A549 (cell line): ENCODE results near the gene GGA1. TPM values are rescaled to one million over a fixed set of nuclear protein-coding genes. Genes with fewer than 3 reads are reported as not detected.

ENCODE experiments used
- ATAC-seq, 2 experiments: fragments of 200-7000 bp in 1 of 2; fragments of >200 bp in 1 of 2; cut with Nextera tagmentation in 1 of 2; cut with Tn5 transposase in 1 of 2; 3 replicates each; pipeline versions ENCODE4 v1.8.0 to v1.9.1; 2018 to 2020; ENCODE audit warnings: mild to moderate bottlenecking in 1 of 2, moderate library complexity in 1 of 2
- CTCF ChIA-PET: fragments of 300-600 bp; sonication (Branson Sonifier 250); formaldehyde crosslinking; extraction: SDS; loops from one replicate; lab custom pipeline; 2021; ENCODE audit warnings: antibody characterized with exemption, inconsistent platforms; lab: Yijun Ruan, JAX
- POLR2A ChIA-PET: fragments of 350-600 bp; formaldehyde crosslinking; extraction: SDS; loops from one replicate; lab custom pipeline; 2021; ENCODE audit warnings: antibody characterized with exemption, inconsistent platforms; lab: Yijun Ruan, JAX
- DNase-seq, 2 experiments: peaks; one replicate each; pipeline versions ENCODE4 v3.0.0 to v3.0.0-alpha.2; 2011 to 2016; ENCODE audit warnings: low read depth in 1 of 2, low spot score in 1 of 2
- FAIRE-seq: peaks from 2 replicates; lab custom pipeline; 2011; peaks lifted over from hg19 to GRCh38; lab: Jason Lieb, UNC
- H3K27ac ChIP-seq, 2 experiments: fragments of >200 bp; sonication (Bioruptor Twin); formaldehyde crosslinking; 3 replicates each; pipeline ENCODE4 v1.5.1; 2016 to 2017
- H3K4me1 ChIP-seq: fragments of >200 bp; sonication (Bioruptor Twin); formaldehyde crosslinking; 3 replicates; pipeline ENCODE4 v1.6.1; 2016
- H3K4me2 ChIP-seq: fragments of >200 bp; sonication (Bioruptor Twin); formaldehyde crosslinking; 3 replicates; pipeline ENCODE4 v1.6.1; 2016
- H3K4me3 ChIP-seq: fragments of >200 bp; sonication (Bioruptor Twin); formaldehyde crosslinking; 3 replicates; pipeline ENCODE4 v1.5.1; 2016
- H3K9me3 ChIP-seq: fragments of >200 bp; sonication (Bioruptor Twin); formaldehyde crosslinking; 3 replicates; pipeline ENCODE4 v1.6.1; 2016
- CTCF ChIP-seq: fragments of >200 bp; sonication (Bioruptor Twin); formaldehyde crosslinking; IDR thresholded peaks from 3 replicates; pipeline ENCODE4 v1.5.1; 2016
- PBX3 ChIP-seq: IDR thresholded peaks from 2 replicates; pipeline ENCODE4 v1.6.1; 2012
- RAD21 ChIP-seq, 2 experiments: fragments of >200 bp in 1 of 2; sonication (Bioruptor Twin) in 1 of 2; formaldehyde crosslinking in 1 of 2; IDR thresholded peaks in 1 of 2; conservative IDR thresholded peaks in 1 of 2; 2 replicates in 1 of 2; 3 replicates in 1 of 2; pipeline ENCODE4 v1.6.1; 2012 to 2018; ENCODE audit warnings: inconsistent platforms in 1 of 2
- SMC3 ChIP-seq: fragments of >200 bp; sonication (Bioruptor Twin); formaldehyde crosslinking; IDR thresholded peaks from 3 replicates; pipeline ENCODE4 v1.6.1; 2018; ENCODE audit warnings: inconsistent platforms
- ZFP36 ChIP-seq: fragments of 450-650 bp; IDR thresholded peaks from 2 replicates; pipeline ENCODE4 v1.6.1; 2014; ENCODE audit warnings: borderline replicate concordance; ENCODE audit not compliant: partially characterized antibody
- WGBS: methylation state at CpG from one replicate; pipeline ENCODE4 v1.1.6; 2017; ENCODE audit errors: missing lambda C conversion rate; 5-methylcytosine and 5-hydroxymethylcytosine counted together
- polyA plus RNA-seq, 4 experiments: library from polyadenylated mRNA; depleted of rRNA in 3 of 4; stranded (reverse); fragments of >200 nt; fragmentation: RNase III in 1 of 4; extraction: RNeasy Plus Mini Kit Qiagen cat#74134 plus additional on column Dnase treatment in 1 of 4; gene quantifications; 2 replicates in 3 of 4; 3 replicates in 1 of 4; pipeline ENCODE4 v1.2.3, GENCODE V29; 2011 to 2017
- small RNA-seq, 6 experiments: library from RNA; depleted of rRNA; stranded (forward); fragments of <200 nt; gene quantifications; one replicate each; pipeline ENCODE3, GENCODE V24; 2012

Gene GGA1
- polyA plus RNA-seq, 2 of the 4 experiments (the other 2 are of a cell fraction): 22.0 to 26.1 TPM

- POLR2A ChIA-PET: interaction anchor here (1.5 to 1.8 kb wide), 2 partner anchors 23 to 39 kb away, joined by 4 to 9 read pairs; partner anchors contain the start of gene PDXP
- FAIRE-seq (no peak), DNase-seq (peak in 1 of 2 experiments; percentile 80), ATAC-seq (peak; percentile 62 to 73)
- H3K9me3 ChIP-seq: no peaks in the 10 kb centered on the region
- TF ChIP-seq SMC3: peak; percentile 75; the same call in 2 of the 3 replicates
- peak; percentile 70 to 76 for TF ChIP-seq RAD21 (conservative IDR thresholded peaks at IDR 0.05 in 1 of 2, IDR thresholded peaks at IDR 0.05 in 1 of 2)
- TF ChIP-seq PBX3: no peak
- peak; percentile 73 for TF ChIP-seq CTCF
- peak; percentile 23 for TF ChIP-seq ZFP36
- TF ChIP-seq, all 56 proteins: peak for 4
- H3K4me2 ChIP-seq: peak overlapping the region; percentile 33
- peaks cover 29% of the 10 kb centered on the region for H3K4me1 ChIP-seq
- CTCF ChIA-PET: interaction anchor here (0.5 to 15.2 kb wide), 34 partner anchors 9 to 144 kb away, joined by 3 to 152 read pairs (median 4); partner anchors contain the start of genes PDXP and TRIOBP
- no peak overlapping the region for H3K4me3 ChIP-seq
- H3K27ac ChIP-seq: peak overlapping the region; percentile 42 to 77
- 4% methylated on average over 3 of the region's 6 CpGs for WGBS
These were observed 73.0 kb downstream of the GGA1 start for GRCh38 chr22:37681556-37682049.

Small RNA genes lying within 50 kb of the gene (small RNA-seq; reads per million reads assigned to genes)
- gene RF00017: 0 reads per million in 6 experiments
- 0 to 1.3 (median 0) reads per million in 6 experiments for gene RN7SL385P

Other genes with a start within 250 kb of the GGA1 start
- gene ELFN2, start 181.4 kb upstream of the GGA1 start, polyA plus RNA-seq (2011; rRNA removed): 0.94 and 1.0 TPM in 2 replicates
- gene ELFN2, start 181.4 kb upstream of the GGA1 start, polyA plus RNA-seq (2017; fragmentation: RNase III; extraction: RNeasy Plus Mini Kit Qiagen cat#74134 plus additional on column Dnase treatment): 7.5 to 9.6 TPM (median 8.1 TPM) in 3 replicates
- gene MFNG, start 122.5 kb upstream of the GGA1 start, polyA plus RNA-seq (2011; rRNA removed): 1.2 and 2.0 TPM in 2 replicates
- gene MFNG, start 122.5 kb upstream of the GGA1 start, polyA plus RNA-seq (2017; fragmentation: RNase III; extraction: RNeasy Plus Mini Kit Qiagen cat#74134 plus additional on column Dnase treatment): 1.7 to 1.8 TPM (median 1.7 TPM) in 3 replicates
- 8.3 and 11.1 TPM in 2 replicates for gene CARD10, start 89.4 kb upstream of the GGA1 start, polyA plus RNA-seq (2011; rRNA removed)
- 14.1 to 16.1 TPM (median 15.3 TPM) in 3 replicates for gene CARD10, start 89.4 kb upstream of the GGA1 start, polyA plus RNA-seq (2017; fragmentation: RNase III; extraction: RNeasy Plus Mini Kit Qiagen cat#74134 plus additional on column Dnase treatment)
- 12.2 and 16.0 TPM in 2 replicates for gene CDC42EP1, start 48.4 kb upstream of the GGA1 start, polyA plus RNA-seq (2011; rRNA removed)
- 20.2 to 21.5 TPM (median 20.3 TPM) in 3 replicates for gene CDC42EP1, start 48.4 kb upstream of the GGA1 start, polyA plus RNA-seq (2017; fragmentation: RNase III; extraction: RNeasy Plus Mini Kit Qiagen cat#74134 plus additional on column Dnase treatment)
- 1.1 and 2.0 TPM in 2 replicates for gene LGALS2, start 28.7 kb upstream of the GGA1 start, polyA plus RNA-seq (2011; rRNA removed)
- gene LGALS2, start 28.7 kb upstream of the GGA1 start, polyA plus RNA-seq (2017; fragmentation: RNase III; extraction: RNeasy Plus Mini Kit Qiagen cat#74134 plus additional on column Dnase treatment): 0.45 to 0.75 TPM (median 0.63 TPM) in 3 replicates
- gene SH3BP1, start 30.8 kb downstream of the GGA1 start, polyA plus RNA-seq (2011; rRNA removed): 1.6 and 1.8 TPM in 2 replicates
- 1.6 to 2.8 TPM (median 2.7 TPM) in 3 replicates for gene SH3BP1, start 30.8 kb downstream of the GGA1 start, polyA plus RNA-seq (2017; fragmentation: RNase III; extraction: RNeasy Plus Mini Kit Qiagen cat#74134 plus additional on column Dnase treatment)
- gene PDXP, start 49.9 kb downstream of the GGA1 start, polyA plus RNA-seq (2011; rRNA removed): 13.1 and 17.9 TPM in 2 replicates
- 10.5 to 11.5 TPM (median 10.8 TPM) in 3 replicates for gene PDXP, start 49.9 kb downstream of the GGA1 start, polyA plus RNA-seq (2017; fragmentation: RNase III; extraction: RNeasy Plus Mini Kit Qiagen cat#74134 plus additional on column Dnase treatment)
- gene LGALS1, start 66.8 kb downstream of the GGA1 start, polyA plus RNA-seq (2011; rRNA removed): 584 and 723 TPM in 2 replicates
- 1,477 to 1,633 TPM (median 1,616 TPM) in 3 replicates for gene LGALS1, start 66.8 kb downstream of the GGA1 start, polyA plus RNA-seq (2017; fragmentation: RNase III; extraction: RNeasy Plus Mini Kit Qiagen cat#74134 plus additional on column Dnase treatment)
- gene NOL12, start 77.5 kb downstream of the GGA1 start, polyA plus RNA-seq (2011; rRNA removed): 13.6 and 23.0 TPM in 2 replicates
- 34.5 to 39.3 TPM (median 37.3 TPM) in 3 replicates for gene NOL12, start 77.5 kb downstream of the GGA1 start, polyA plus RNA-seq (2017; fragmentation: RNase III; extraction: RNeasy Plus Mini Kit Qiagen cat#74134 plus additional on column Dnase treatment)
- 15.7 and 32.6 TPM in 2 replicates for gene TRIOBP, start 88.2 kb downstream of the GGA1 start, polyA plus RNA-seq (2011; rRNA removed)
- 25.5 to 29.5 TPM (median 26.0 TPM) in 3 replicates for gene TRIOBP, start 88.2 kb downstream of the GGA1 start, polyA plus RNA-seq (2017; fragmentation: RNase III; extraction: RNeasy Plus Mini Kit Qiagen cat#74134 plus additional on column Dnase treatment)
- 1.2 and 1.3 TPM in 2 replicates for gene GCAT, start 199.1 kb downstream of the GGA1 start, polyA plus RNA-seq (2011; rRNA removed)
- 2.1 to 3.1 TPM (median 2.6 TPM) in 3 replicates for gene GCAT, start 199.1 kb downstream of the GGA1 start, polyA plus RNA-seq (2017; fragmentation: RNase III; extraction: RNeasy Plus Mini Kit Qiagen cat#74134 plus additional on column Dnase treatment)
- not detected in 2 replicates for gene GALR3, start 214.5 kb downstream of the GGA1 start, polyA plus RNA-seq (2011; rRNA removed)
- not detected in 3 replicates for gene GALR3, start 214.5 kb downstream of the GGA1 start, polyA plus RNA-seq (2017; fragmentation: RNase III; extraction: RNeasy Plus Mini Kit Qiagen cat#74134 plus additional on column Dnase treatment)
- gene ANKRD54, start 235.5 kb downstream of the GGA1 start, polyA plus RNA-seq (2011; rRNA removed): 13.2 and 15.2 TPM in 2 replicates
- 19.3 to 21.8 TPM (median 21.1 TPM) in 3 replicates for gene ANKRD54, start 235.5 kb downstream of the GGA1 start, polyA plus RNA-seq (2017; fragmentation: RNase III; extraction: RNeasy Plus Mini Kit Qiagen cat#74134 plus additional on column Dnase treatment)
- 423 and 493 TPM in 2 replicates for gene EIF3L, start 240.6 kb downstream of the GGA1 start, polyA plus RNA-seq (2011; rRNA removed)
- gene EIF3L, start 240.6 kb downstream of the GGA1 start, polyA plus RNA-seq (2017; fragmentation: RNase III; extraction: RNeasy Plus Mini Kit Qiagen cat#74134 plus additional on column Dnase treatment): 212 to 222 TPM (median 218 TPM) in 3 replicates